OCI-LY1 (cell line): Measurements from ENCODE around the gene CDKL4.

ENCODE experiments used
- CTCF ChIP-seq: fragments of 200-600 bp; sonication (generic), shearing (Covaris generic); IDR thresholded peaks from 2 replicates; pipeline ENCODE4 v1.5.1; 2017; ENCODE audit warnings: mild to moderate bottlenecking, antibody characterized with exemption, low read length, moderate library complexity, mixed read lengths
- EZH2 ChIP-seq: fragments of 200-600 bp; sonication (generic), shearing (Covaris generic); IDR thresholded peaks from 2 replicates; pipeline ENCODE4 v1.8.0; 2017; ENCODE audit warnings: borderline replicate concordance, mixed run types, mild to moderate bottlenecking, antibody characterized with exemption, low read length, moderate library complexity, mixed read lengths

- no peak for TF ChIP-seq CTCF
- TF ChIP-seq EZH2, result no peak
Observed at GRCh38 chr2:39218391-39218790, 25.4 kb downstream of the CDKL4 start.
